CD4-positive, alpha-beta T cell treated with Interleukin-4 for 4 hours (primary cell): Measurements from ENCODE around the gene INSL3.
"Not testable (repeated sequence)": the region's sequence is repeated elsewhere in the genome, so short reads cannot be mapped to it uniquely, and the experiment has no call there.

Experiments used
- DNase-seq: peaks from one replicate; pipeline ENCODE4 v3.0.0-alpha.2; 2020

INSL3 gene

GRCh38 chr19:17780781-17781180 lies 40.5 kb downstream of the INSL3 start:
- DNase-seq, result no peak

- no peak for DNase-seq
These were observed 42.1 kb downstream of the INSL3 start for GRCh38 chr19:17778968-17779929.

- DNase-seq, result no peak
These were observed 42.9 kb downstream of the INSL3 start for GRCh38 chr19:17778251-17778967.

- not testable (repeated sequence) for DNase-seq
These were observed 43.5 kb downstream of the INSL3 start for GRCh38 chr19:17777840-17778239.

- no peak for DNase-seq
These were observed 45.1 kb downstream of the INSL3 start for GRCh38 chr19:17775991-17776803.

- DNase-seq, result peak; percentile 35
These were observed 45.9 kb downstream of the INSL3 start for GRCh38 chr19:17775245-17775927.

GRCh38 chr19:17772172-17772571 lies 49.1 kb downstream of the INSL3 start:
- DNase-seq, result no peak

GRCh38 chr19:17770613-17771012 lies 50.7 kb downstream of the INSL3 start:
- DNase-seq, result no peak

- DNase-seq, result no peak
These were observed 53.8 kb downstream of the INSL3 start for GRCh38 chr19:17767559-17767958.

GRCh38 chr19:17766543-17767131 lies 54.7 kb downstream of the INSL3 start:
- DNase-seq, result peak; percentile 20
